NCI-H2107 treated with DMSO at 0.1 percent for 48 hours (cell line): ENCODE data around the gene ERC1.
A peak's percentile ranks its signal among the peaks of the same experiment; 100 is the strongest.
"Not testable (repeated sequence)": the region's sequence is repeated elsewhere in the genome, so short reads cannot be mapped to it uniquely, and the experiment has no call there.

Experiments used
- DNase-seq: peaks from one replicate; lab custom pipeline; 2025; ENCODE audit not compliant: unreplicated experiment; lab: John Stamatoyannopoulos, UW

The ERC1 gene

GRCh38 chr12:981176-981828 is 9.7 kb upstream of the ERC1 start:
- no peak for DNase-seq

DNA sequence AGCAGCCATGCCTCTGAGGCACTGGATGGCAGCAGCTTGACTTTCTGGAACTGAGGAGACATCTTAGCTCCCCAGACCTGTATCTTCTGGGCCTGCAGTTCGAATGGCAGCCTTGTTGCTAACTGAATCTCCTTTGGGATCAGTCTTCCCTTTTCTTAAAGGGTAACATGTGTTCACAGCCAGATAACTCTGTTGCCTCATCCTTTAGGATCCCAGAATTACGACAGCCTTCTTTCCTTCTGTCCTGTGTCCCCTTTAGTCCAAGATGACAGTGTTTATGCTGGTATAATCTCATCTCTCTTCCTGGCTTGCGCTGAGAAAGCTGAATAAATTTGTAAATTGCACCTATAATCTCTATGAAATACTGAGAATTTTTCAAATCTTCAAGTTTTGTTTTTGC is 9.1 kb upstream of the ERC1 start:
- no peak for DNase-seq

- DNase-seq, result peak; percentile 7
Observed at GRCh38 chr12:988646-989045, 2.4 kb upstream of the ERC1 start.

DNA sequence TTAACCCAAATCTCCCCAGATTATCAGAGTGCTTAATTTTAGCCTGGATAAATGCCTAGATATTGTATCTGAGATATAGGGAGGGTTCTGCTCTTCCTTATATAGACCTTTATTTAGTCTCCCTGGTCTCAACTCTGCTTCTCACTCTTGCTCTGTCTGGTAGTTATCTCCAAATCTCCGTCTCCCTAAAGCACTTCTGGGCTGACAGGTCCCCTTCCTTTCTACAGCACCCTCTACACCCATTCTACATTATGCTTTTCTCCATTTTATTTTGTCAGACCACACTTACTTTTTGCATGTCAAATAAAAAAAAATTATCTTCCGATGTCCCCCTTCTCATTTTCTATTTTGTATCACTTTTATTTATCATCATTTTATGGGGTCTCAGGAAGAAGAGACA is 2.0 kb upstream of the ERC1 start:
- DNase-seq, result no peak

GRCh38 chr12:989751-990660 is 1.0 kb upstream of the ERC1 start:
- DNase-seq, result peak; percentile 34

DNA sequence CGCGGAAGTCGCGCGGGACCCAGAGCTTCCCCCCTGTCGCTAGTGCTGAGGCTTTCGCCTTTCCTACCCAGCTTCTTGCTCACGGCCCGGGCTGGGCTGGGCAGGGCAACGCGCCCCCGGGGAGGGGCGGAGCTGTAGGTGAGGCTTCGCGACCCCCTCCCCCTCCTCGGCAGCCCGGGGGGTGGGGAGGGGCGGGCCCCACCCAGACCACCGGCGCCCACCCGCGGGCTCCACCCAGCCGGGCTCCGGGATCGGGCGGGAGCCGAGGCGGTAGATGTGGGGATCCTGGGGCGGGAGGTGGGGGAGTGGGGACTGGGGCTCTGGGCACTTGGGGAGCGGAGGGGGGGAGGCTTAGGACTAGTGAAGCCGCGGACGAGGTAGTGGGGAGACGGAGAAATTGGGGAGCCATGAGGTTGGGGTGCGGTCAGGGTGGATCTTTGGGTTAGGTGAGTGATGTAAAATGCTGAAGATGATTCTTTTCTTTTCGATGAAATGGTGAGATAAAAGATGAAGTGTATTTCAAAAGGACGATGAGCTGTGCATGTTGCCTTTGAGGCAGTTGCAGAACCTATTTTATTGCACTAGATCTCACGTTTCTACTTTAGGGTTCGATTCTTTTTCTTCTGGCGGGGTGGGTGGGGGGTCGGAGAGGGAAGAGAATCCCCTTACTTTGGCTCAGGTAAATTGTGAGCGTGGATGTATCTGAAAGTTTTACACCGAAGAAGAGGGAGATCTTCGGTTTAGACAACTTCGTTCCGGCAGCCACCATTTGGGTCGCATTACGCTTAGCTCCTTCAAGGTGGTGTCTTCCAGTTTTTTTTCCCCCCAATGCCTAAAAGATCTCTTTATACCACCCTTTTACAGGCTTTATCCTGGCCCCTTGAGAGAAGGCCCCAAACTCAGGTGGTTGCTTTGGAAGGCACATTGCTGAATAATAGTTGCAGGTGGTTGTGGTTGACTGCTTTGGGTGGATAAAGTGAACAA is 619 bp downstream of the ERC1 start:
- DNase-seq, result peak; percentile 60

GRCh38 chr12:992647-993046 is 1.6 kb downstream of the ERC1 start:
- no peak for DNase-seq

- DNase-seq, result no peak
Observed at GRCh38 chr12:996881-997280, 5.9 kb downstream of the ERC1 start.

GRCh38 chr12:997505-997904 is 6.5 kb downstream of the ERC1 start:
- no peak for DNase-seq

- no peak for DNase-seq
Observed at GRCh38 chr12:998020-998874, 7.2 kb downstream of the ERC1 start.

- DNase-seq, result not testable (repeated sequence)
Observed at GRCh38 chr12:999736-1000135, 8.7 kb downstream of the ERC1 start.

DNA sequence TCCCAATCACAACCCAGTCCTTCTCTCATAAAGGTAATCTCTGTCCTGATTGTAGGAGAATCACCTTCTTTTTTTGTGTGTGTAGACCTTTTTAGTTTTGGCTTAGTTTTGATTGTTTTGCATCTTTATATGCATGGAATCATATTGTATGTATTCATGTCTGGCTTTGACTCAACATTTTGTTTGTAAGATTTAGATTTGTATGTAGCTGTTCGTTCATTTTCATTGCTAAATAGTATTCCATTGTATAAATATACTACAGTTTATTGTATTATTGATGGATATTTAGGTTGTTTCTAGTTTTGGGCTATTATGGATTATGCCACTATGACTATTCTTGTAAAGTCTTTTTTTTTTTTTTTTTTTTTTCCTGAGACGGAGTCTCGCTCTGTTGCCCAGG is 10.5 kb downstream of the ERC1 start:
- no peak for DNase-seq

DNA sequence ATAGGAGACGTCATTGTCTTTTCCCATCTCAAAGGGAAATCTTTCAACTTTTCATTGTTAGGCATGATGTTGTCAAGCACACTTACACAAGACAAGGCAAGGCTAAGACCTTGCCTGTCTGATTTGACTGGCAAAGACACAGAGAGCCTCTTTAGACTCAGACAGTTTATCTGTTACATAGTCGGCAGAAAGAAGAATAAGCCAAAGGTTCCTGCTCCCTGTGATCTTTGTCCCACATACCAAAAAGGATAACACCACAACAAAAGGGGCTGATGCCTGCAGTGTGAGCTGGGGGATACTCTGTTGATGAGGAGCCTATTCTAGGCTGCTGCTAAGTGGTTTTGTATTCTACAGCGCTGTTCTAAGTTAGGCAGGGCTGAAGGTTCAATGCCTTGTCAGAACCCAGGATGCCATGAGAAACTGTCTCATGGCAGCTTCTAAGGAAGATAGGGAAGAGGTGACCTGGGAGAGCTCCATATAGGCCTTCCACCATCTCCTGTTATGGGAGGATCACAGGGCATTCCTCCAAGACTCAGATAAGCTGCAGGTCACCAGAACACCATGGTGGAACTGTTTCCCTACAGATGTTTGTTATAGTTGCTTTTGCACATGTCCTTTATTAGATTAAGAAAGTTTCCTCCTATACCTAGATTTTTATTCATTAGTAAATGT is 12.7 kb downstream of the ERC1 start:
- DNase-seq, result no peak

DNA sequence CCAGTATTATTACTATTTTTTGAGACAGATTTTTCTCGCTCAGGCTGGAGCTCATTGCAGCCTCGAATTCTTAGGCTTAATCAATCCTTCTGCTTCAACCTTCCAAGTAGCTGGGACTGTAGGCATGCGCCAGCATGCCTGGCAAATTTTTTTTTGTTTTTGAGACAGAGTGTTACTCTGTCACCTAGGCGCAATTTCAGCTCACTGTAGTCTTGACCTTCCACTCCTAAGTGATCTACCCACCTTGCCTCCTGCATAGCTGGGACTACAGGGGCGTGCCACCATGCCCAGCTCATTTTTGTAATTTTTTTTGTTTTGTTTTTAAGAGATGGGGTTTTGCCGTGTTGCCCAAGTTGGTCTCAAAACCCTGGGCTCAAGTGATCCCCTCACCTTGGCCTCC is 15.2 kb downstream of the ERC1 start:
- no peak for DNase-seq

GRCh38 chr12:1007276-1007675 is 16.3 kb downstream of the ERC1 start:
- DNase-seq, result no peak

DNA sequence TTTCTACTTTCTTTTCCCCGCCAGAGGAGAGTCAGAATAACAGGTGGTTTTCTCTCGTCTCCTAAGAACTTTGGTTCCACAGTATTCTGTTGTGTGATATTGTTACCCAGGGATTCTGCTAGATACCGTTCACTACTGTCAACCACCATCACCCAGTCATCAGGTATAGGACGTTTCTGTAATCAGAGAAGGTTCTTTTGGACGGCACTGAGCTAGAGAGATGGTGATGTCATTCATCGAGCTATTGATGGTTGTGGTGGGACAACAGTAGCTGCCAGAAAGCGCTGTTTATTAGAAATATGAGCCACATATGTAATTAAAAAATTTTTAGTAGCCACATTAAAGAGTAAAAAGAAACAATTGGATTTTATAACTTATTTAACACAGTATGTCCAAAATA is 17.0 kb downstream of the ERC1 start:
- peak; percentile 82 for DNase-seq

DNA sequence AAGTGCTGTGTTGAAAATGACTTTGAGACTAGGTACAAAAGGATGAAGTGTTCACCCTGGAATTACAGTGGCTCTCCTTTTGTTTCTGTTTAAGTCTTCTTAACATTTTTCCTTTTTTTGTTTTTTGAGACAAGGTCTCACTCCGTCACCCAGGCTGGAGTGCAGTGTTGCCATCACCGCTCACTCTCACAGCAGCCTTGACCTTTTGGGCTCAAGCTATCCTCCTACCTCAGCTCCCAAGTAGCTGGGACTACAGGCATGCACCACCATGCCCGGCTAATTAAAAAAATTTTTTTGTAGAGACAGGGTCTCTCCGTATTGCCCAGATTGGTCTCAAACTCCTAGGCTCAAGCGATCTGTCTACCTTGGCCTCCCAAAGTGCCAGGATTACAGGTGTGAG is 20.1 kb downstream of the ERC1 start:
- no peak for DNase-seq

DNA sequence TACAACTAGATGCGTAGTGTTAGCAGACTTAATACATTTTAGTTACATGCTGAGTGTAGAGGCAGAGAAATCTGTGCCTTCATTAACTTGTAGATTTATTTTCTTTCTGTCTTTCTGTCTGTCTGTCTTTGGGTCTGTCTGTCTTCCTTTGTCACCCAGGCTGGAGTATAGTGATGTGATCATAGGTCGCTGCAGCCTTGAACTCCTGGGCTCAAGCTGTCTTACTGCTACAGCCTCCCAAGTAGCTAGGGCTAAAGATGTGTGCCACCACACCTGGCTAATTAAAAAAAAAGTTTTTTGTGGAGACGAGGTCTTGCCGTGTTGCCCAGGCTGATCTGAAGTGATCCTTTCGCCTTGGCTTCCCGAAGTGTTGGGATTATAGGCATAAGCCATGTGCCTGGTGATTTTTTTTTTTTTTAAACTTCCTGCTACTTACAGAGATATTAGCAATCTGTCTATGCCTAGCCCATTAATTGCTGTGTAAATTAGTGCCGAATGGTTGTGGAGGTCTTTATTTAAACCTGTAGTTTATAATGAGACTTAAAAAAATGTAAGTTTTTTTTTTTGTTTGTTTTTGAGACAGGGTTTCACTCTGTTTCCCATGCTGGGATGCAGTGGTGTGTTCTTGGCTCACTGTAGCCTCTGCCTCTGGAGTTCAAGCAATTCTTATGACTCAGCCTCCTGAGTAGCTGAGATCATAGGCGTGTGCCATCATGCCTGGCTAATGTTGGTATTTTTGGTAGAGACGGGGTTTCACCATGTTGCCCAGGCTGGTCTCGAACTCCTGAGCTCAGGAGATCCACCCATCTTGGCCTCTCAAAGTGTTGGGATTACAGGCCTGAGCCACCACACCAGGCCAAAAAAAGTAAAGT is 22.8 kb downstream of the ERC1 start:
- DNase-seq, result no peak

- DNase-seq, result no peak
Observed at GRCh38 chr12:1019283-1019682, 28.3 kb downstream of the ERC1 start.
